MM.1S (cell line): ENCODE measurements around the gene KCNQ5.

ENCODE experiments used
- EZH2 ChIP-seq: fragments of 300-600 bp; sonication (generic); optimal IDR thresholded peaks from 2 replicates; pipeline ENCODE3; 2017; ENCODE audit warnings: low read depth, mild to moderate bottlenecking, antibody characterized with exemption, low read length, mixed read lengths
- TF ChIP-seq, protein P1 (sequence below): fragments of 300-600 bp; sonication (generic); IDR thresholded peaks from 2 replicates; pipeline ENCODE4 v1.5.1; 2016; ENCODE audit warnings: antibody characterized with exemption, low read length, mixed read lengths

DNA sequence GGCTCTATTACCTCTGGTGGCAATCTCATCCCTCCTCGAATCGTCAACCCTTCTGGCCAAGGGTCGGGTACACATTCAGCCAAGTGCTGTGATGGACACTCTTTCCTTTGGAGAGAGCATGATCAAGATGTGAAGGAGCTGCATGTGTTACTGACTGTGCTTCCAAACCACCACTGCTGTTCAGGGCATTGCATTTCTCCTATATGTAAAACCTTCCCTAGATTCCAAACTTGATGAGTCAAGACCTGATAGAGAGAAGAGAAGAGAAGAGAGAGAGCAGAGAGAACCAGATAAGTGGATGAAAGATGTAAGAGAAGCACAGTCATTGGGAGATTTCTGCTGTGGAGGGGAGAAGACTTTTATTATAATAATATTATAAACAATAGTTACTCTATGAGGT is 162.2 kb downstream of the KCNQ5 start:
- TF ChIP-seq, protein P1, sequence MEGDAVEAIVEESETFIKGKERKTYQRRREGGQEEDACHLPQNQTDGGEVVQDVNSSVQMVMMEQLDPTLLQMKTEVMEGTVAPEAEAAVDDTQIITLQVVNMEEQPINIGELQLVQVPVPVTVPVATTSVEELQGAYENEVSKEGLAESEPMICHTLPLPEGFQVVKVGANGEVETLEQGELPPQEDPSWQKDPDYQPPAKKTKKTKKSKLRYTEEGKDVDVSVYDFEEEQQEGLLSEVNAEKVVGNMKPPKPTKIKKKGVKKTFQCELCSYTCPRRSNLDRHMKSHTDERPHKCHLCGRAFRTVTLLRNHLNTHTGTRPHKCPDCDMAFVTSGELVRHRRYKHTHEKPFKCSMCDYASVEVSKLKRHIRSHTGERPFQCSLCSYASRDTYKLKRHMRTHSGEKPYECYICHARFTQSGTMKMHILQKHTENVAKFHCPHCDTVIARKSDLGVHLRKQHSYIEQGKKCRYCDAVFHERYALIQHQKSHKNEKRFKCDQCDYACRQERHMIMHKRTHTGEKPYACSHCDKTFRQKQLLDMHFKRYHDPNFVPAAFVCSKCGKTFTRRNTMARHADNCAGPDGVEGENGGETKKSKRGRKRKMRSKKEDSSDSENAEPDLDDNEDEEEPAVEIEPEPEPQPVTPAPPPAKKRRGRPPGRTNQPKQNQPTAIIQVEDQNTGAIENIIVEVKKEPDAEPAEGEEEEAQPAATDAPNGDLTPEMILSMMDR, result no peak
- TF ChIP-seq EZH2, result no peak
